GM19023 (cell line): ENCODE data around the gene RPS3A.
"Not testable (repeated sequence)": the region's sequence is repeated elsewhere in the genome, so short reads cannot be mapped to it uniquely, and the experiment has no call there.

Experiments used
- ATAC-seq: cut with Tn5 transposase; IDR thresholded peaks from one replicate; pipeline ENCODE4 v1.9.1; 2021; ENCODE audit warnings: mild to moderate bottlenecking, moderate library complexity; ENCODE audit not compliant: unreplicated experiment

The RPS3A gene

DNA sequence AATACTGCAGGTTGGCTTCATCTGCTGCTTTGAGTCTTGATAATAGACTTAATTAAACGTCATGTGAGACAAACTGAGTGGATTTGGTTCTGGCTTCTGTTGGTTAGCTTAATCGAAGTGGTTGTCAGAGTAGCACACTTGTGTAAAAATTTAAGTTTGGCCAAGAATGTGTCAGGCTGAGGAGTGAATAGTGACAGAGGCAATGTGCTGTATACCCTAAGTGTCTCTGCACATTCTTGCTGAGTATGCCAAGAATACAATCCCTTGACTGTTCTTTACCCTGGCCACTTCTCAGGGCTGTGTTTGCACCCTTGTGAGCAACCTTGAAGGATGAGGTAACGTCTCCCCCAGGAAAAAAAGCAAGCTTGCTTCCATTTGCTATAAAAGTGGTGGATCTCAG lies 14.9 kb downstream of the RPS3A start:
- no peak for ATAC-seq

DNA sequence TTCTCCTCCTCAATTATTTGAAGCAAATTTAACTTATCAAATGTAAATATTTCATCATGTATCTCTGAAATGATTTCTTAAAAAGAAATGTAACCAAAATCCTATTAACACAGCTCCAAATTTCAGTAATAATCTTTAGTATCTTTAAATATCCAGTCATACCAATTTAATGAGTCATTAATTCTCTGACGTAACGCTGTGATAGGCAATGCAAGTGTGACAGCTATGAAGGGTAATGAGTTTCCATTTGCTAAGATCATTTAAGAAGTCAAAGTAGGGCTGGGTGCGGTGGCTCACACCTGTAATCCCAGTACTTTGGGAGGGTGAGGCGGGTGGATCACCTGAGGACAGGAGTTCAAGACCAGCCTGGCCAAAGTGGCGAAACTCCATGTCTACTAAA lies 15.6 kb downstream of the RPS3A start:
- ATAC-seq: no peak

DNA sequence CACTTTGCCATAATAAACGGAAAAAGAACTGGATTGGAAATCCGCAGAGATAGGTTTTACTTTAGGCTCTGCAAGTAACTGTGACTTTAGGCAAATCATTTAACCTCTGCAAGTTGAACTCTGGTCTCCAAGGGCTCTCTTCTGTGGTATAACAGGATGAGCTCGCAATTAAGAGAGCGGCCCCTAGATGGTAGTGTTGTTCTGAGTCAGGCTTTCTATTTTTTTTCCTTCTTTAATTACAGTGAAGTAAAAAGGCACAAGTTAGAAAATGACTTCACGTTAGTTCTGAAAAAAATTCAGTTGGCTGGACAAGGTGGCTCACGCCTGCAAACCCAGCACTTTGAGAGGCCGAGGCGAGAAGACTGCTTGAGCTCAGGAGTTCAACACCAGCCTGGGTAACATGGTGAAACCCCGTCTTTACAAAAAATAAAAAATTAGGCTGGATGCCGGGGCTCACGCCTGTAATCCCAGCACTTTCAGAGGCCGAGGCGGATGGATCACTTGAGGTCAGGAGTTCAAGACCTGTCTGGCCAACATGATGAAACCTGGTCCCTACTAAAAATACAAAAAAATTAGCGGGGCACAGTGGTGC lies 18.0 kb downstream of the RPS3A start:
- peak; percentile 90 for ATAC-seq

DNA sequence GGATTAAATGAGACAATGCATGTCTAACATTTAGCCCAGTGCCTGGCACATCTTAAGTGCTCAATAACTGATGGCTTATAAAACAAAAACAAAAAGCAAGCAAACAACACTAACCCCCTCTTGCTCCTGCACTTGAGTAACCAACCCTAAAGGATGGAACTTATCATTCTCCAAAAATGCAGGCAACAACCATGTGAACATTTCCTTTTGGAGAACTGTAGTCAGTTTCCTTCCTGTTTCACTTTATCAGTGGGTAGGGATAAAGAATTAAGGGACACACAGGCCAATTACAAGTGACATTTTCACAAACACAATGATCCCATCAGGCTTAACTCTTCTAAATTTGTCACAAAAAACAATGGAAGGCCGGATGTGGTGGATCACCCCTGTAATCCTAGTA lies 30.4 kb downstream of the RPS3A start:
- ATAC-seq: no peak

DNA sequence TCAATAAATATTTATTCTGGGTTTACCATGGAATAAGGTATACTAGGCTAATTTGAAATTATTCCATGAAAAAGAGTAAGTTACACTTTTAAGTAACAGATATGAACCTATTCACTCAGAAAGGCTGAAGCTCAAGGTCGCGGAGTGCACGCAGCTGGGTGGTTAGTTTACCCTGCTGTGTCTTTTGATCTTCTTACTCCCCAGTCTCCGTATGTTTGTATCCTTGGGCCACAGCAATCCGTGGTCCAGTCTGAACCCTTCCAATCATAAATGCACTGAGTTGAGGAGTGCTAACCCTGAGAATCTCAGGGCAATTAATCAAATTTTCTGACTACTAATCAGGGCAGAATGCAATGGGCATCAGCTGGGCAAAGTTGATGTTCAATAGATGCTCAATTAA lies 33.9 kb downstream of the RPS3A start:
- ATAC-seq: no peak

DNA sequence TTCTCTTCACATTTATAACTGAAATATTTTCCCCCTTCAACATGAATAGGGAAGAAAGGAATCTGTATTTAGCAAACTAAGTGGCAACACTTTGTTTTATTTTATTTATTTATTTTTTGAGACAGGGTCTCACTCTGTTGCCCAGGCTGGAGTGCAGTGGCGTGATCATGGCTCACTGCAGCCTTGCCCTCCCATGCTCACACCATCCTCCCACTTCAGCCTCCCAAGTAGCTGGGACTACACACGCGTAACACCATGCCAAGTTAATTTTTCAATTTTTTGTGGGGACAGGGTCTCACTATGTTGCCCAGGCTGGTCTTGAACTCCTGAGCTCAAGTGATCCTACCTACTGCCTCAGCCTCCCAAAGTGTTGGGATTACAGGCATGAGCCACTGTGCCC lies 36.6 kb downstream of the RPS3A start:
- not testable (repeated sequence) for ATAC-seq

DNA sequence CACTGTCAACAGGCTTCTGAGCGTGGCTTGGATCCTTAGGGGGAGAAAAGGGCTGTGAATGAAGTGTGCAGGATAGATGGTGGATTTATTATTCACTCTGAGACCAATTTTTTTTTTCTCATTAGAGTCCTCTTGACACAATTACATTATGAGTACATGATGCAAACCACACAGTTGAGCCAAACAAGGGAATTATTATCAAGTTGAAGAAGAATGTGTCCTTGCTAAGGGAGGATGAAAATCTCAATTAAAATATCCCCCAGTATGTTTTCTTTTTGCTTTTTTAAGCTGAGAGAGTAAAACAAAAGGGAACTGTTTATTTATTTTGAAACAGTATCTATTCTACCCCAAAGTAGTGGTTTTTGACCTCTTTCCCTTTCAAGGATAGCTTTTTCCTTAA lies 40.4 kb downstream of the RPS3A start:
- no peak for ATAC-seq

DNA sequence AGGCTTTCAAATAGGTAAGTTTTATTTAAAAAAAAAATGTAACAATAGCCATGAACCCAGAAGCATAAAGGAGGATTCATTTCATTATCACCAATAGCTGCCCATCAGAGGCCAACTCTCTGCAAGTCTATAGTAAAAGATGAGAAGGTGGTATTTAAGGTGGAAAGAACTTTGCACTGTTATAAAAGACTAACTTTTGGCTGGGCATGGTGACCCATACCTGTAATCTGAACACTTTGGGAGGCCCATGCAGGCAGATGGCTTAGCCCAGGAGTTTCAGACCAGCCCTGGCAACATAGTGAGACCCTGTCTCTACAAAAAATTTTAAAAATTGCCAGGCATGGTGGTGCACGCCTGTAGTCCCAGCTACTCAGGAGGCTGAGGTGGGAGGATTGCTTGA lies 43.3 kb downstream of the RPS3A start:
- no peak for ATAC-seq

DNA sequence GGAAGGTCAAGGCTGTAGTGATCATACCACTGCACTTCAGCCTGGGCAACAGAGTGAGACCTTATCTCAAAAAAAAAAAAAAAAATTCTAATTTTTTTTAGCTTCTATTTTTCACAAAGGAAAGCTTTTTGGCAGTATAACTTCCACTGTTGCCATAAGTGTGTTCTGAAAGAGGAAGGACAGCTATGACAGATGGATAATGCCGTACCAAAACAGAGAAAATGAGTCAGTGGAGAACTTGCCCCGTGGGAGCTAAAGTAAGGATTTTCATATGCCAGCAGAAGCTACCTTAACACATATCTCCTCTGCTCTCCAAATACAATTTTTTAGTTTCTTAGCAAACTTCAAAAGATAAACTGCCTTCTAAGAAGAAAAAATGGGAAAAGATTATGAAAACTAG lies 43.7 kb downstream of the RPS3A start:
- ATAC-seq: no peak

DNA sequence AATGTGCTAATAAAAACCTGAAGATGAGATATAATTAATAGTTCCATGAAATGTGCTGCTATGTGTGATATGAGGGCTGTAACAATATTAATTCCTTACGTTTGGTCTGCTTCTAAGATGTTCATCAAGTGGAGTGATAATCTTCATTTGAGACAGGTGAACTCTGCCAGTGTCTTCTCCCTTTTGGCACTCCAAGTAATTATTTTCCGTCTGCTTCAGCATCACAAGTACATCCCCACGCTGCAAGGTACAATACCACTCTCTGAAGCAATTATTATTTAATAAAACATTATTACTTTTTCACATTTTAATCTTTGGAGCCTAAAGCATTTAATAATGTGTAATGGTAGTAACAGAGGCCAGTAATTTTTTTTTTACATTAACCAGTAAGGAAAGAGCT lies 44.4 kb downstream of the RPS3A start:
- no peak for ATAC-seq

DNA sequence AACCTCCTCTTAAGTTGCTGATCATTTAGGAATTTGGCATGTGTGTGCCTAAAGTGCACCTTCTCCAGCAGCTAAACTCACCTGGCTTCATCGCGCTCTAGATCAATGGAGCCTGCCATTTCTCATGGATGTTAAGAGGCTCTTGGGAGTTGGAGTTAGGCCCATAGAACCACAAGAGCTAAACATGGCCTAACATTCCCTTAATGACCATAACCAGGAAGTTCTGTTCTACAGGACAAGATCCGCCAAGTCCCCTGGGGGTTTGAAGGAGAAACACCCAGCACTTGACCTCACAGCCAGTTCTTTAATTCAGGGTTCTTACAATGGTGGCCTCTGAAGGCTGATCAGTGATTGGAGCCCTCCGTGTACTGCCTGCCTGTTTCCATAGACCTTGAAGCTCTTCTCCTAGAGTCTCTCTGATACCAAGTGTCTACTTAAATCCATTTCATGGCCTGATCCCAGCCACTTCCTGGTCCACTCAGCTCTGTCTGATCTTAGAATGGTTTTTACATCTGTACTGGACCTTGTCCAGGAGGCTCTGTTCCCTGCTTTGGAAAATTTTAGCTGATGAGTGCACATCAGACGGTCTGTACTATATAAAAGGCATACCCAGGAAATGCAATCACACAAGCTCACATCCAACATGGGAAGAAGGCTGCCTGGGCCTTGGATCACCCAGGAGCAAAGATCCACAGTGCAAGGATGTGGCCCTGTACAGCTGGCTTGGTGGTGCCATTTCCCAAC lies 45.1 kb downstream of the RPS3A start:
- no peak for ATAC-seq

DNA sequence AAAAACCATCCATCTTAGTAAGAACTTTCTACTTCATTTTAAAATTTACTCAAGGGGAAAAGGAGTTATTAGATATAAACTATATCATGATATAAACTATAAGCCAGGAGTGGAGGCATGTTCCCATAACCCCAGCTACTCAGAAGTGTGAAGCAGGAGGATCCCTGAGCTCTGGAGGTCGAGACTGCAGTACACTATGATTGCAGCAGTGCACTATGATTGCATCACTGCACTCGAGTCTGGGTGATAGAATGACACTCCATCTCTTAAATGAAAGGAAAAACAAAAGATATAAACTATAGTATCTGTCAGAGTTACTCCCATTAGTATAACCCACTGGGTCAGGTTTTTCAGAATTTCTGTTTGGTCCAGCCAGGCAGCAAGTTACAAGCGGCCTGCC lies 47.6 kb downstream of the RPS3A start:
- no peak for ATAC-seq

DNA sequence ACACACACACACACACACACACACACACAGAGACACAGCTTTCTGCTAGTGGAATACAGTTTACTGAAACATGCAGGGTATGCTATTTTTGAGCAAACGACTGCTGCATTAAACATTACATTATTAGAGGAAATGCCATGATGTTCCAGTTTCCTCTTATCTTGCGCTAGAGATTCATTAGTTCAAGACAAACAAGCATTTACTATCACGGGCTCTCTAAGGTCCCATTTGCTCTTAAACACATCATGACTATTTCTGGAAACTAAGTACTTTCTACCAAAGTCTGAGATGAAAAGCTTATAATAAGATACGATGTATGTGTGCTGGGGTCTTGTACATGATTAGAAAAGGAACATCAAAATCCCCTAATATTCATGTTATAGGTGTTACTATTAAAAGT lies 48.8 kb downstream of the RPS3A start:
- ATAC-seq: no peak

DNA sequence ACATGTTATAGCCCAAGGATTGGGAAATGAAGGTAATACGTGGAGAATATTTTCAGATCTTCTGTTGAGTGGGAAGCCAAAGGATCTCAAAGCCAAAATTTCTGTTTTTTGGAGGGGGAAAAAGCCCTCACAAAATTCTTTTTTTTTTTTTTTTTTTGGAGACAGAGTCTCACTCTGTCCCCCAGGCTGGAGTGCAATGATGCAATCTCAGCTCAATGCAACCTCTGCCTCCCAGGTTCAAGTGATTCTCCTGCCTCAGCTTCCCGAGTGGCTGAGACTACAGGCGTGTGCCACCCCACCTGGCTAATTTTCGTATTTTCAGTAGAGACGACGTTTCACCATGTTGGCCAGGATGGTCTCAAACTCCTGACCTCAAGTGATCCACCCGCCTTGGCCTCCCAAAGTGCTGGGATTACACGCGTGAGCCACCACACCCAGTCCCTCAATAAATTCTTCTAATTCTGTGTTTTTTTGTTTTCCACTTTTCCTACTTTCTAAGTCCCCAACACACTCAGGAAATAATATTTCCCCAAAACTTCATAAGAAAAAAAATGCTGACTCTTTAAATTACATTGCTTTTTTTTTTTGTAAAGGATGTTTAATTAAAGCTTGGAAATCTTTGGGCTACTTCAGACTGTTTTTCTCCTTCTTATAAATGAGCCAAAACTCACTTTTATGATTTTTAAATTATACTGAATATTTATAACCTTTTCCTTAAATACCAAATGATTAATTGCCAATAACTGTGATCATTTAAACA lies 51.6 kb downstream of the RPS3A start:
- ATAC-seq: no peak

DNA sequence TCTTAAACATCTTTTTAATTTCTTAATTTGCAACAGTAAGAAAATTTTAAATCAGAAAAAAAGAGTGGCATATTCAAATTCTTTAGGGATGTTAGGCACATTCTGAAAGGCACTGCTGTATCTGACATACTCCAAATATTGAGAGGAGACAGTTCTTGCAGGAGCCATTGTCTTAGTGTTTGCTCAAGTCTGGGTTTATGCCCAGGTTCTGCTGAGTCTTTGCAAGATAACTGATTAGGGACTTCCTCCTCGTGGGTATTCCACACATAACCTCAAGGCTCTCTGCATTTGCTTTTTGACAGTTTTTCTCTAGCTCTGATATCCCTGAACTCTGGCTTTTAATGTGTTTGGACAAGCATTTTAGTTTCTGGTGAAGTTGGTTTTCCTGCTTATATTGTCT lies 52.6 kb downstream of the RPS3A start:
- no peak for ATAC-seq

DNA sequence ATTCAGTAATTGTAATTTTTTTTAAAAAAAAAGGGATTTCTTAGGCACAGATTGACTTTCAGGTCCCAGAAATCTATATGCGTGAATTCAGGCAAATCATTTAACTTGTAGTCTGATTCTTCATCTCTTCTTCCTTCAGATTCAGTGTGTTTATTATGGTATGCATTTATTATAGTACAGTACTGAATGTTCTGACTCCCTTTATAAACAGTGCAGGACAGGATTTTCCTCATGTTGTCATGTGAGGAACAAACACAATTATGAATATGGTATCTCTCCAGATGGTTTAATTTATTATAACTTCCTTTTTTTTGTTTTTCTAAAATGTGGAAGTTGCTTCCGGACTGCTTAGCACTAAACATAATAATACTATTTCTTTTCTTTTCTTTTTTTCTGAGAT lies 54.2 kb downstream of the RPS3A start:
- no peak for ATAC-seq
